Medulla oblongata (tissue), 1 donor: ENCODE measurements around the gene IFT122.
"Not testable (repeated sequence)": the region's sequence is repeated elsewhere in the genome, so short reads cannot be mapped to it uniquely, and the experiment has no call there.

Experiments used
- DNase-seq: peaks from one replicate; pipeline ENCODE4 v3.0.0-alpha.2; 2015; ENCODE audit errors: extremely low spot score

IFT122 gene

GRCh38 chr3:129474984-129475804, 35.2 kb downstream of the IFT122 start:
- no peak for DNase-seq

GRCh38 chr3:129475863-129476262, 35.8 kb downstream of the IFT122 start:
- no peak for DNase-seq

- DNase-seq = no peak
Observed at GRCh38 chr3:129476586-129476985, 36.6 kb downstream of the IFT122 start.

GRCh38 chr3:129481225-129481765, 41.3 kb downstream of the IFT122 start:
- DNase-seq = not testable (repeated sequence)

GRCh38 chr3:129481766-129482332, 41.8 kb downstream of the IFT122 start:
- DNase-seq = no peak

- DNase-seq = no peak
Observed at GRCh38 chr3:129482721-129483120, 42.7 kb downstream of the IFT122 start.

GRCh38 chr3:129483870-129484269, 43.8 kb downstream of the IFT122 start:
- DNase-seq = no peak

GRCh38 chr3:129485146-129485545, 45.1 kb downstream of the IFT122 start:
- DNase-seq = not testable (repeated sequence)

- peak; percentile 84 for DNase-seq
Observed at GRCh38 chr3:129485721-129486663, 46.0 kb downstream of the IFT122 start.

- DNase-seq = no peak
Observed at GRCh38 chr3:129486664-129487035, 46.6 kb downstream of the IFT122 start.

GRCh38 chr3:129487183-129487867, 47.3 kb downstream of the IFT122 start:
- no peak for DNase-seq

- DNase-seq = not testable (repeated sequence)
Observed at GRCh38 chr3:129487868-129488335, 47.9 kb downstream of the IFT122 start.

GRCh38 chr3:129489258-129489657, 49.2 kb downstream of the IFT122 start:
- DNase-seq = peak; percentile 17

GRCh38 chr3:129490273-129490675, 50.2 kb downstream of the IFT122 start:
- peak; percentile 98 for DNase-seq

- DNase-seq = not testable (repeated sequence)
Observed at GRCh38 chr3:129491077-129491476, 51.1 kb downstream of the IFT122 start.

- no peak for DNase-seq
Observed at GRCh38 chr3:129491794-129492193, 51.8 kb downstream of the IFT122 start.

GRCh38 chr3:129492691-129493090, 52.7 kb downstream of the IFT122 start:
- DNase-seq = no peak

GRCh38 chr3:129493206-129493605, 53.2 kb downstream of the IFT122 start:
- DNase-seq = no peak

GRCh38 chr3:129494499-129494898, 54.5 kb downstream of the IFT122 start:
- DNase-seq = not testable (repeated sequence)

- DNase-seq = not testable (repeated sequence)
Observed at GRCh38 chr3:129495006-129495639, 55.1 kb downstream of the IFT122 start.

- not testable (repeated sequence) for DNase-seq
Observed at GRCh38 chr3:129497876-129498275, 57.9 kb downstream of the IFT122 start.
